AG04450 (cell line): Measurements from ENCODE around the gene NCKAP1. TPM values are rescaled to one million over a fixed set of nuclear protein-coding genes. Genes with fewer than 3 reads are reported as not detected.

Experiments
- CTCF ChIA-PET: fragments of 300-600, 350-600 bp; formaldehyde crosslinking; extraction: SDS; loops from one replicate; lab custom pipeline; 2022; ENCODE audit warnings: antibody characterized with exemption, inconsistent platforms; lab: Charles Lee
- POLR2A ChIA-PET: fragments of 350-600 bp; formaldehyde crosslinking; extraction: SDS; loops from one replicate; lab custom pipeline; 2021; ENCODE audit warnings: antibody characterized with exemption, inconsistent platforms; lab: Yijun Ruan, JAX
- DNase-seq: peaks from one replicate; pipeline ENCODE4 v3.0.0-alpha.2; 2011; ENCODE audit warnings: low read depth, low spot score
- H3K27ac ChIP-seq: one replicate; pipeline ENCODE4 v1.5.1; 2012; ENCODE audit warnings: low read depth, low read length, control low read depth
- H3K27me3 ChIP-seq: one replicate; pipeline ENCODE4 v1.6.0; 2012; ENCODE audit warnings: low read length; ENCODE audit not compliant: control insufficient read depth, insufficient read depth
- H3K4me3 ChIP-seq: 2 replicates; pipeline ENCODE4 v1.5.1; 2011; ENCODE audit warnings: mild to moderate bottlenecking, low read depth, low read length, control low read depth
- H3K9me3 ChIP-seq: 2 replicates; pipeline ENCODE4 v1.5.1; 2012; ENCODE audit warnings: low read length; ENCODE audit not compliant: control insufficient read depth, insufficient read depth
- CTCF ChIP-seq: IDR thresholded peaks from 2 replicates; pipeline ENCODE4 v1.5.1; 2011; ENCODE audit warnings: low read depth, low read length, control low read depth, inconsistent platforms
- polyA plus RNA-seq: library from polyadenylated mRNA; depleted of rRNA; stranded (reverse); fragments of >200 nt; gene quantifications from 2 replicates; pipeline ENCODE4 v1.2.3, GENCODE V29; 2011

Gene NCKAP1
- polyA plus RNA-seq, 1 experiment = 182 TPM

GRCh38 chr2:182941919-182942318, 96.3 kb downstream of the NCKAP1 start:
- CTCF ChIA-PET = interaction anchor here (0.5 to 2.7 kb wide), 4 partner anchors 8 to 157 kb away, joined by 3 to 8 read pairs (median 4); no protein-coding TSS in a partner anchor
- Histone ChIP-seq H3K27me3 (no peaks in the 10 kb centered on the region), H3K9me3 (no peaks in the 10 kb centered on the region), H3K27ac (no peak overlapping the region), H3K4me3 (no peak overlapping the region)
- POLR2A ChIA-PET = no interaction called here
- DNase-seq = peak; percentile 36
- TF ChIP-seq CTCF = no peak

GRCh38 chr2:182941121-182941722, 97.0 kb downstream of the NCKAP1 start:
- ChIA-PET CTCF (interaction anchor here (1.0 to 1.4 kb wide), 2 partner anchors 9 to 38 kb away, joined by 3 read pairs; no protein-coding TSS in a partner anchor), POLR2A (no interaction called here)
- no peak for DNase-seq
- no peak for TF ChIP-seq CTCF
- Histone ChIP-seq H3K9me3 (no peaks in the 10 kb centered on the region), H3K27me3 (no peaks in the 10 kb centered on the region), H3K4me3 (no peak overlapping the region), H3K27ac (no peak overlapping the region)

GRCh38 chr2:182937870-182938269, 100.4 kb downstream of the NCKAP1 start:
- Histone ChIP-seq H3K27me3 (no peaks in the 10 kb centered on the region), H3K4me3 (no peak overlapping the region), H3K9me3 (no peaks in the 10 kb centered on the region), H3K27ac (no peak overlapping the region)
- POLR2A ChIA-PET = no interaction called here
- CTCF ChIA-PET = interaction anchor here (1.4 kb wide), 1 partner anchor 170 kb away, joined by 3 read pairs; no protein-coding TSS in a partner anchor
- no peak for TF ChIP-seq CTCF
- DNase-seq = no peak

GRCh38 chr2:182933629-182934028, 104.6 kb downstream of the NCKAP1 start:
- no peak for TF ChIP-seq CTCF
- Histone ChIP-seq H3K4me3 (no peak overlapping the region), H3K9me3 (no peaks in the 10 kb centered on the region), H3K27ac (no peak overlapping the region), H3K27me3 (no peaks in the 10 kb centered on the region)
- ChIA-PET POLR2A (no interaction called here), CTCF (no interaction called here)
- no peak for DNase-seq

- DNase-seq = no peak
- no peaks in the 10 kb centered on the region for H3K9me3 ChIP-seq
- no peaks in the 10 kb centered on the region for H3K27me3 ChIP-seq
- H3K4me3 ChIP-seq = no peak overlapping the region
- H3K27ac ChIP-seq = no peak overlapping the region
- POLR2A ChIA-PET = no interaction called here
- CTCF ChIA-PET = interaction anchor here (1.3 to 2.1 kb wide), 2 partner anchors 13 to 67 kb away, joined by 4 to 9 read pairs; no protein-coding TSS in a partner anchor
- TF ChIP-seq CTCF = no peak
These were observed 108.3 kb downstream of the NCKAP1 start for GRCh38 chr2:182929972-182930371.
